K562 (cell line): Measurements from ENCODE around the gene GJA8. TPM values are rescaled to one million over a fixed set of nuclear protein-coding genes. Genes with fewer than 3 reads are reported as not detected.
A peak's percentile ranks its signal among the peaks of the same experiment; 100 is the strongest.
"Not testable (repeated sequence)": the region's sequence is repeated elsewhere in the genome, so short reads cannot be mapped to it uniquely, and the experiment has no call there.

Experiments
- ATAC-seq: fragments of 200-7000 bp; cut with Tn5 transposase; 3 replicates; pipeline ENCODE4 v1.9.1; 2020; ENCODE audit warnings: moderate library complexity
- BruUV-seq: library from RNA; stranded (reverse); fragments of 400-500 nt; replicated peaks from 2 replicates; lab custom pipeline; 2021; lab: Mats Ljungman, UMichigan
- CTCF ChIA-PET: fragments of 300-600 bp; formaldehyde crosslinking; extraction: SDS; loops from one replicate; lab custom pipeline; 2021; ENCODE audit warnings: low intra/inter-chr PET ratio; lab: Yijun Ruan, JAX
- POLR2A ChIA-PET: fragments of 300-600, 350-650 bp; sonication (Branson Sonifier 250); formaldehyde crosslinking; extraction: SDS; loops from one replicate; lab custom pipeline; 2021; ENCODE audit warnings: antibody characterized with exemption, inconsistent platforms; lab: Yijun Ruan, JAX
- DNase-seq, 4 experiments: peaks; one replicate each; pipeline versions ENCODE4 v3.0.0 to v3.0.0-alpha.2; 2011 to 2018; ENCODE audit warnings: low spot score in 3 of 4, mixed read lengths in 3 of 4; ENCODE audit errors: extremely low read depth in 1 of 4
- FAIRE-seq: peaks from 2 replicates; lab custom pipeline; 2011; peaks lifted over from hg19 to GRCh38; lab: Jason Lieb, UNC
- H2AFZ ChIP-seq: 2 replicates; pipeline ENCODE4 v1.6.0; 2011; ENCODE audit warnings: low read depth, low read length, control low read depth, inconsistent platforms
- H3K27ac ChIP-seq: fragments of 200-600 bp; 3 replicates; pipeline ENCODE4 v1.8.0; 2011; ENCODE audit warnings: low read depth, mild to moderate bottlenecking, control low read depth, inconsistent platforms, low read length, moderate library complexity, mixed read lengths; ENCODE audit errors: extremely low read depth
- H3K27me3 ChIP-seq, 2 experiments: fragments of 300-600 bp in 1 of 2; 2 replicates in 1 of 2; 3 replicates in 1 of 2; pipeline versions ENCODE4 v1.6.0 to v1.8.0; 2011; ENCODE audit warnings: inconsistent platforms in 2 of 2, low read length in 2 of 2, mild to moderate bottlenecking in 1 of 2, mixed read lengths in 1 of 2, moderate library complexity in 1 of 2; ENCODE audit not compliant: control insufficient read depth in 2 of 2, insufficient read depth in 2 of 2
- H3K36me3 ChIP-seq: fragments of 300-600 bp; 3 replicates; pipeline ENCODE4 v1.8.0; 2011; ENCODE audit warnings: mild to moderate bottlenecking, low read length, inconsistent platforms; ENCODE audit not compliant: control insufficient read depth, insufficient read depth
- H3K4me1 ChIP-seq, 2 experiments: fragments of 200-600 bp in 1 of 2; replicated peaks in 1 of 2; 2 replicates in 1 of 2; 3 replicates in 1 of 2; pipeline versions ENCODE4 v1.5.1 to v1.8.0; 2011; ENCODE audit warnings: inconsistent platforms in 2 of 2, low read length in 2 of 2, mild to moderate bottlenecking in 1 of 2, mixed read lengths in 1 of 2, moderate library complexity in 1 of 2; ENCODE audit not compliant: control insufficient read depth in 2 of 2, insufficient read depth in 2 of 2
- H3K4me2 ChIP-seq: 2 replicates; pipeline ENCODE4 v1.6.1; 2011; ENCODE audit warnings: low read length, control low read depth, inconsistent platforms, mixed read lengths; ENCODE audit not compliant: insufficient read depth
- H3K4me3 ChIP-seq: fragments of 200-600 bp; sonication (generic), shearing (Covaris generic); 2 replicates; pipeline ENCODE4 v1.5.1; 2016; ENCODE audit warnings: control low read depth, inconsistent platforms
- H3K79me2 ChIP-seq: fragments of 200-600 bp; 3 replicates; pipeline ENCODE4 v1.8.0; 2011; ENCODE audit warnings: low read length, inconsistent platforms; ENCODE audit not compliant: control insufficient read depth, insufficient read depth
- H3K9ac ChIP-seq, 2 experiments: 2 replicates each; pipeline versions ENCODE4 v1.6.0 to v1.6.1; 2011; ENCODE audit warnings: low read depth in 2 of 2, low read length in 2 of 2, control low read depth in 1 of 2, inconsistent platforms in 1 of 2, mild to moderate bottlenecking in 1 of 2, mixed read lengths in 1 of 2; ENCODE audit not compliant: insufficient read depth in 1 of 2
- H3K9me1 ChIP-seq: one replicate; pipeline ENCODE4 v1.6.0; 2011; ENCODE audit warnings: inconsistent platforms, mild to moderate bottlenecking, low read length, moderate library complexity; ENCODE audit not compliant: control insufficient read depth, insufficient read depth
- H3K9me3 ChIP-seq: replicated peaks from 2 replicates; pipeline ENCODE4 v1.5.1; 2011; ENCODE audit warnings: low read depth, low read length, inconsistent platforms; ENCODE audit not compliant: control insufficient read depth, insufficient read depth
- H4K20me1 ChIP-seq: replicated peaks from 2 replicates; pipeline ENCODE4 v1.6.1; 2011; ENCODE audit warnings: low read length, inconsistent platforms, mixed read lengths; ENCODE audit not compliant: control insufficient read depth, insufficient read depth
- CREM ChIP-seq: IDR thresholded peaks from 2 replicates; pipeline ENCODE4 v1.6.1; 2014; ENCODE audit warnings: antibody characterized with exemption, low read depth
- CXXC5 ChIP-seq: fragments of 250-450 bp; sonication (Bioruptor Pico); IDR thresholded peaks from 2 replicates; pipeline ENCODE4 v1.8.0; 2022; ENCODE audit warnings: inconsistent platforms, mild to moderate bottlenecking, moderate library complexity
- FOSL1 ChIP-seq: fragments of 200-800 bp; sonication (Bioruptor generic); conservative IDR thresholded peaks from 2 replicates; pipeline ENCODE4 v1.6.1; 2016; ENCODE audit warnings: missing genetic modification characterization, missing compliant biosample characterization
- HDAC1 ChIP-seq, 2 experiments: fragments of 450-650 bp; IDR thresholded peaks; 2 replicates each; pipeline ENCODE4 v1.6.1; 2016 to 2017; ENCODE audit warnings: inconsistent platforms in 1 of 2, mild to moderate bottlenecking in 1 of 2, moderate library complexity in 1 of 2
- HNRNPLL ChIP-seq: fragments of 200-400 bp; formaldehyde crosslinking; IDR thresholded peaks from 2 replicates; pipeline ENCODE4 v1.6.1; 2017; ENCODE audit warnings: low read length, low read depth, mild to moderate bottlenecking; ENCODE audit not compliant: poor library complexity, severe bottlenecking
- KDM5B ChIP-seq: fragments of 200-600 bp; sonication (generic); IDR thresholded peaks from 2 replicates; pipeline ENCODE4 v1.6.1; 2012; ENCODE audit warnings: low read depth, mild to moderate bottlenecking, moderate library complexity, low read length, control low read depth, inconsistent platforms; ENCODE audit not compliant: insufficient replicate concordance
- MBD2 ChIP-seq: sonication (generic); IDR thresholded peaks from 2 replicates; pipeline ENCODE4 v1.6.1; 2016; ENCODE audit warnings: low read depth, borderline replicate concordance
- MYC ChIP-seq, 2 experiments: fragments of 250-450 bp in 1 of 2; sonication (Bioruptor Pico) in 1 of 2; IDR thresholded peaks; 2 replicates each; pipeline versions ENCODE4 v1.5.1 to v1.6.1; 2012 to 2021; ENCODE audit warnings: low read depth in 2 of 2, borderline replicate concordance in 1 of 2, improper control_type of control experiment in 1 of 2, low read length in 1 of 2, mild to moderate bottlenecking in 1 of 2, moderate library complexity in 1 of 2
- NRF1 ChIP-seq, 2 experiments: fragments of 450-650 bp; IDR thresholded peaks in 1 of 2; conservative IDR thresholded peaks in 1 of 2; 2 replicates each; pipeline ENCODE4 v1.6.1; 2014; ENCODE audit warnings: mild to moderate bottlenecking in 2 of 2
- POLR2A ChIP-seq: fragments of 450-650 bp; conservative IDR thresholded peaks from 2 replicates; pipeline ENCODE4 v1.6.1; 2016
- SMAD4 ChIP-seq: fragments of 250-450 bp; sonication (Bioruptor Pico); conservative IDR thresholded peaks from 2 replicates; pipeline ENCODE4 v1.8.0; 2021; ENCODE audit warnings: inconsistent platforms, mild to moderate bottlenecking, moderate library complexity
- SUPT5H ChIP-seq: fragments of 450-650 bp; IDR thresholded peaks from 2 replicates; pipeline ENCODE4 v1.6.1; 2016
- TAF7 ChIP-seq: fragments of 450-650 bp; IDR thresholded peaks from 2 replicates; pipeline ENCODE4 v1.6.1; 2016; ENCODE audit warnings: missing genetic modification characterization, missing compliant biosample characterization
- WGBS: fragments of 100-300 bp; shearing (Covaris generic); methylation state at CpG from one replicate; pipeline ENCODE4 v1.1.6; 2016; ENCODE audit warnings: low coverage, mixed read lengths; ENCODE audit not compliant: insufficient coverage; ENCODE audit errors: missing lambda C conversion rate; 5-methylcytosine and 5-hydroxymethylcytosine counted together
- in situ Hi-C: fragments of 300-500 bp; cut with MboI; formaldehyde crosslinking; loops from 4 replicates; pipeline ENCODE4 v1.15.0; 2018; ENCODE audit warnings: inconsistent platforms, mixed read lengths
- intact Hi-C: fragments of 100-400 bp; cut with micrococcal nuclease; formaldehyde crosslinking; loops from 2 replicates; pipeline ENCODE4 v1.14.2; 2022
- polyA plus RNA-seq, 8 experiments: library from polyadenylated mRNA; depleted of rRNA in 4 of 8; stranded (reverse) in 5 of 8; unstranded in 3 of 8; fragments of >200 nt; fragmentation: Nextera tagmentation in 2 of 8; fragmentation: Illumina TruSeq in 1 of 8; extraction: Ambion mirVana in 2 of 8; extraction: Trizol in 1 of 8; gene quantifications; 2 replicates each; pipeline versions ENCODE4 v1.2.1 to v1.2.3, GENCODE V29; 2011 to 2014; ENCODE audit warnings: inconsistent platforms in 1 of 8, missing spikeins in 1 of 8
- total RNA-seq, 7 experiments: library from RNA; depleted of rRNA in 6 of 7; stranded (reverse); fragments of >200 nt in 6 of 7; fragmentation: Illumina TruSeq in 2 of 7; extraction: Trizol in 2 of 7; gene quantifications; 2 replicates each; pipeline versions ENCODE4 v1.2.1 to v1.2.3, GENCODE V29; 2011 to 2021; ENCODE audit warnings: low replicate concordance in 1 of 7
- TF ChIP-seq, protein P1 (sequence below), 2 experiments: fragments of 450-650 bp; IDR thresholded peaks; 2 replicates each; pipeline ENCODE4 v1.6.1; 2016

The GJA8 gene
- total and polyA plus RNA-seq, 9 of the 15 experiments (the other 6 are each of a cell fraction or from before 2014, with no cell fraction given), result not detected

DNA sequence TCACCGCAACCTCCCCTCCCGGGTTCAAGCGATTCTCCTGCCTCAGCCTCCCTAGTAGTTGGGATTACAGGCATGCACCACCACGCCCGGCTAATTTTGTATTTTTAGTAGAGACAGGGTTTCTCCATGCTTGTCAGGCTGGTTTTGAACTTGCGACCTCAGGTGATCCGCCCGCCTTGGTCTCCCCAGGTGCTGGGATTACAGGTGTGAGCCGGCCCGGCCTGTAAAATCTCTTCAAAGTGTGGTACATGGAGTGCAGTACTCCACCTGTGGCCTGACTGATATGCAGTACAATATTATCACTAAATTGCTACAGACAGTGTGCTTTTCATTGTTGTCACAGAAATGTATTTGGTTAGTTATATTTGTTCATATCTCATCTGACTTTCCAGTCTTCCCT is 25.1 kb downstream of the GJA8 start:
- in situ Hi-C loops, intact Hi-C loops: not testable (repeated sequence)
- TSS peak; percentile 85 for BruUV-seq

GRCh38 chr1:147928236-147929132 is 25.9 kb downstream of the GJA8 start, which contains the start of gene GPR89B:
TSS of gene GPR89B (plus strand) at chr1:147928420. CDS start at chr1:147928537, 117 bp downstream.
- Histone ChIP-seq H3K4me2 (peak within 1 kb of the TSS; percentile 82), H3K9ac (peak within 1 kb of the TSS; percentile 75 to 95), H3K79me2 (peaks cover 31% of the 10 kb centered on the region), H3K4me3 (peak within 1 kb of the TSS; percentile 73), H3K27ac (peak within 1 kb of the TSS; percentile 82), H2AFZ (peak within 1 kb of the TSS; percentile 81)
- ATAC-seq, result peak; percentile 97
- BruUV-seq; H3K27me3 ChIP-seq; H3K4me1 ChIP-seq; H3K9me3 ChIP-seq; POLR2A ChIA-PET; H3K9me1 ChIP-seq; H4K20me1 ChIP-seq; in situ Hi-C loops; H3K36me3 ChIP-seq; CTCF ChIA-PET; intact Hi-C loops; TF ChIP-seq MYC (CRISPR knock-in tag; IDR thresholded peaks at IDR 0.05; ENCODE audit: borderline replicate concordance, low read depth): not testable (repeated sequence)
- under 1% methylated on average over 42 of the region's 72 CpGs for WGBS
- DNase-seq, result peak; percentile 88 to 96 (median 89)
- peak; percentile 80 for FAIRE-seq
- peak; percentile 41; the same call in 1 of the 2 replicates for TF ChIP-seq MYC (IDR thresholded peaks at IDR 0.05; ENCODE audit: low read depth, low read length)
- peak; percentile 96 for TF ChIP-seq POLR2A
- TF ChIP-seq, protein P1, sequence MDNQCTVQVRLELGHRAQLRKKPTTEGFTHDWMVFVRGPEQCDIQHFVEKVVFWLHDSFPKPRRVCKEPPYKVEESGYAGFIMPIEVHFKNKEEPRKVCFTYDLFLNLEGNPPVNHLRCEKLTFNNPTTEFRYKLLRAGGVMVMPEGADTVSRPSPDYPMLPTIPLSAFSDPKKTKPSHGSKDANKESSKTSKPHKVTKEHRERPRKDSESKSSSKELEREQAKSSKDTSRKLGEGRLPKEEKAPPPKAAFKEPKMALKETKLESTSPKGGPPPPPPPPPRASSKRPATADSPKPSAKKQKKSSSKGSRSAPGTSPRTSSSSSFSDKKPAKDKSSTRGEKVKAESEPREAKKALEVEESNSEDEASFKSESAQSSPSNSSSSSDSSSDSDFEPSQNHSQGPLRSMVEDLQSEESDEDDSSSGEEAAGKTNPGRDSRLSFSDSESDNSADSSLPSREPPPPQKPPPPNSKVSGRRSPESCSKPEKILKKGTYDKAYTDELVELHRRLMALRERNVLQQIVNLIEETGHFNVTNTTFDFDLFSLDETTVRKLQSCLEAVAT (IDR thresholded peaks at IDR 0.05), result peak in 1 of 2 experiments; percentile 55; a peak in 1 of 4 replicates
- TF ChIP-seq SMAD4 (CRISPR knock-in tag), result 0 out of 2 replicates have a peak, but pooled peaks have one; percentile 42
- TF ChIP-seq CREM, result peak; percentile 91
- TF ChIP-seq NRF1 (conservative IDR thresholded peaks at IDR 0.05 in 1 of 2, IDR thresholded peaks at IDR 0.05 in 1 of 2), result peak; percentile 32 to 53; a peak in 3 of 4 replicates
- TF ChIP-seq CXXC5 (CRISPR knock-in tag), result peak; percentile 58
- peak; percentile 66 for TF ChIP-seq TAF7
- TF ChIP-seq SUPT5H, result peak; percentile 93
- peak in 1 of 2 experiments; percentile 80; a peak in 2 of 4 replicates for TF ChIP-seq HDAC1 (IDR thresholded peaks at IDR 0.05)
- peak; percentile 58 for TF ChIP-seq MBD2
- TF ChIP-seq KDM5B, result peak; percentile 92
- peak; percentile 49 for TF ChIP-seq HNRNPLL

More for the DNA sequence above, 25.1 kb downstream of the GJA8 start:
- H3K9me1 ChIP-seq, H3K27ac ChIP-seq, H3K9me3 ChIP-seq, POLR2A ChIA-PET, H4K20me1 ChIP-seq, H3K4me2 ChIP-seq, H2AFZ ChIP-seq, H3K4me3 ChIP-seq, DNase-seq, H3K27me3 ChIP-seq, H3K36me3 ChIP-seq, CTCF ChIA-PET, H3K9ac ChIP-seq, H3K4me1 ChIP-seq: not testable (repeated sequence)
- ATAC-seq (peak; percentile 2; the same call in 1 of the 3 replicates), FAIRE-seq (peak; percentile 29)
- H3K79me2 ChIP-seq, result peaks cover 31% of the 10 kb centered on the region
- 0% methylated on average over 4 of the region's 10 CpGs for WGBS
- TF ChIP-seq FOSL1 (tag), result 0 out of 2 replicates have a peak, but pooled peaks have one; percentile 13
- TF ChIP-seq, all 486 proteins: peak for 1; not testable (repeated sequence) for 485
